GM23338 (cell line): ENCODE measurements around the gene EXTL1. TPM values are rescaled to one million over a fixed set of nuclear protein-coding genes. Genes with fewer than 3 reads are reported as not detected.

Experiments used
- ATAC-seq: fragments of 200-7000 bp; cut with Tn5 transposase; 3 replicates; pipeline ENCODE4 v1.9.1; 2020
- DNase-seq: peaks from one replicate; pipeline ENCODE4 v3.0.0-alpha.2; 2015; ENCODE audit warnings: low spot score
- H2AFZ ChIP-seq: fragments of 200-600 bp; sonication (generic); 2 replicates; pipeline ENCODE4 v1.8.0; 2016; ENCODE audit warnings: antibody characterized with exemption, mild to moderate bottlenecking, moderate library complexity
- H3F3A ChIP-seq: fragments of 200-600 bp; sonication (generic); replicated peaks from 2 replicates; pipeline ENCODE4 v1.8.0; 2017; ENCODE audit warnings: antibody characterized with exemption, mixed run types, low read depth
- H3K27ac ChIP-seq: fragments of 200-600 bp; sonication (generic); 2 replicates; pipeline ENCODE4 v1.6.1; 2016; ENCODE audit warnings: low read depth
- H3K27me3 ChIP-seq: fragments of 200-600 bp; sonication (generic); 2 replicates; pipeline ENCODE4 v1.8.0; 2016; ENCODE audit warnings: mild to moderate bottlenecking, mixed run types, moderate library complexity; ENCODE audit not compliant: insufficient read depth
- H3K36me3 ChIP-seq: fragments of 200-600 bp; sonication (generic); 2 replicates; pipeline ENCODE4 v1.8.0; 2016; ENCODE audit warnings: mild to moderate bottlenecking; ENCODE audit not compliant: insufficient read depth
- H3K4me1 ChIP-seq: fragments of 200-600 bp; sonication (generic); 2 replicates; pipeline ENCODE4 v1.8.0; 2016; ENCODE audit warnings: mild to moderate bottlenecking, moderate library complexity; ENCODE audit not compliant: insufficient read depth
- H3K4me2 ChIP-seq: fragments of 200-600 bp; sonication (generic); 2 replicates; pipeline ENCODE4 v1.7.1; 2017; ENCODE audit warnings: mixed run types
- H3K4me3 ChIP-seq: fragments of 200-600 bp; sonication (generic); 2 replicates; pipeline ENCODE4 v1.6.1; 2016; ENCODE audit warnings: mixed run types
- H3K79me2 ChIP-seq: fragments of 200-600 bp; sonication (generic); replicated peaks from 2 replicates; pipeline ENCODE4 v1.8.0; 2017; ENCODE audit warnings: mild to moderate bottlenecking; ENCODE audit not compliant: insufficient read depth
- H3K9me2 ChIP-seq: fragments of 200-600 bp; sonication (generic); 2 replicates; pipeline ENCODE4 v1.8.0; 2017; ENCODE audit not compliant: insufficient read depth
- H4K20me1 ChIP-seq: fragments of 200-600 bp; sonication (generic); replicated peaks from 2 replicates; pipeline ENCODE4 v1.8.0; 2017; ENCODE audit warnings: mild to moderate bottlenecking; ENCODE audit not compliant: insufficient read depth
- H3K27ac Mint-ChIP-seq: 2 replicates; pipeline ENCODE4 v1.8.0; 2020; ENCODE audit warnings: inconsistent platforms, mild to moderate bottlenecking, moderate library complexity, mixed read lengths
- H3K27me3 Mint-ChIP-seq: 3 replicates; pipeline ENCODE4 v1.8.0; 2022; ENCODE audit warnings: low read depth, mild to moderate bottlenecking, moderate library complexity, mixed read lengths, inconsistent platforms; ENCODE audit not compliant: insufficient read depth, poor library complexity
- H3K36me3 Mint-ChIP-seq: 3 replicates; pipeline ENCODE4 v1.8.0; 2021; ENCODE audit warnings: low read depth, mild to moderate bottlenecking, inconsistent platforms, moderate library complexity, mixed read lengths
- H3K4me1 Mint-ChIP-seq: 3 replicates; pipeline ENCODE4 v1.8.0; 2020; ENCODE audit warnings: mild to moderate bottlenecking, inconsistent platforms, mixed read lengths
- H3K4me3 Mint-ChIP-seq: 3 replicates; pipeline ENCODE4 v1.8.0; 2021; ENCODE audit warnings: moderate library complexity, mild to moderate bottlenecking, inconsistent platforms, mixed read lengths
- H3K9me3 Mint-ChIP-seq: 3 replicates; pipeline ENCODE4 v1.8.0; 2020; ENCODE audit warnings: moderate library complexity, mild to moderate bottlenecking, inconsistent platforms, mixed read lengths
- CREB1 ChIP-seq: fragments of 250-450 bp; sonication (Bioruptor Pico); IDR thresholded peaks from 2 replicates; pipeline ENCODE4 v1.5.0; 2020; ENCODE audit warnings: low read depth, mild to moderate bottlenecking, moderate library complexity
- EZH2 ChIP-seq: fragments of 200-600 bp; sonication (generic); IDR thresholded peaks from one replicate; pipeline ENCODE4 v1.8.0; 2017; ENCODE audit warnings: antibody characterized with exemption, mild to moderate bottlenecking, low read depth; ENCODE audit not compliant: unreplicated experiment
- EZH2phosphoT487 ChIP-seq: fragments of 200-600 bp; sonication (generic); IDR thresholded peaks from one replicate; pipeline ENCODE4 v1.8.1; 2018; ENCODE audit warnings: antibody characterized with exemption; ENCODE audit not compliant: unreplicated experiment
- JUNB ChIP-seq: IDR thresholded peaks from one replicate; pipeline ENCODE4 v1.6.1; 2016; ENCODE audit warnings: antibody characterized with exemption; ENCODE audit not compliant: unreplicated experiment
- NANOG ChIP-seq: IDR thresholded peaks from 2 replicates; pipeline ENCODE4 v1.6.1; 2016; ENCODE audit warnings: antibody characterized with exemption, borderline replicate concordance
- STAT1 ChIP-seq: IDR thresholded peaks from one replicate; pipeline ENCODE4 v1.6.1; 2016; ENCODE audit warnings: antibody characterized with exemption; ENCODE audit not compliant: unreplicated experiment
- ZNF114 ChIP-seq: fragments of 250-450 bp; sonication (Bioruptor Pico); IDR thresholded peaks from 2 replicates; pipeline ENCODE4 v1.5.0; 2020; ENCODE audit warnings: mild to moderate bottlenecking, moderate library complexity
- ZNF331 ChIP-seq: fragments of 250-450 bp; sonication (Bioruptor Pico); IDR thresholded peaks from 2 replicates; pipeline ENCODE4 v1.5.0; 2020; ENCODE audit warnings: low read depth, mild to moderate bottlenecking, moderate library complexity
- ZNF462 ChIP-seq: fragments of 250-450 bp; sonication (Bioruptor Pico); IDR thresholded peaks from 2 replicates; pipeline ENCODE4 v1.5.0; 2020; ENCODE audit warnings: mild to moderate bottlenecking, moderate library complexity
- polyA plus RNA-seq: library from polyadenylated mRNA; unstranded; fragments of >200 nt; fragmentation: Nextera tagmentation; extraction: Ambion mirVana; gene quantifications from 2 replicates; pipeline ENCODE4 v1.2.1, GENCODE V29; 2016
- total RNA-seq: library from RNA; depleted of rRNA; stranded (reverse); fragments of >200 nt; shearing (Covaris generic); gene quantifications from 2 replicates; pipeline ENCODE4 v1.2.3, GENCODE V29; 2014
- TF ChIP-seq, protein P1 (sequence below): IDR thresholded peaks from 2 replicates; pipeline ENCODE4 v1.6.1; 2016; ENCODE audit warnings: antibody characterized with exemption
- TF ChIP-seq, protein P2 (sequence below), 2 experiments: fragments of 200-600 bp in 1 of 2; sonication (generic) in 1 of 2; conservative IDR thresholded peaks; 2 replicates each; pipeline versions ENCODE4 v1.5.1 to v1.6.1; 2016 to 2017; ENCODE audit warnings: antibody characterized with exemption in 2 of 2, low read depth in 2 of 2, mild to moderate bottlenecking in 2 of 2, moderate library complexity in 1 of 2
- TF ChIP-seq, protein P3 (sequence below): IDR thresholded peaks from one replicate; pipeline ENCODE4 v1.6.1; 2018; ENCODE audit warnings: antibody characterized with exemption; ENCODE audit not compliant: unreplicated experiment

EXTL1 gene
- total and polyA plus RNA-seq, 2 experiments from 2014 or later, result 0.37 to 1.2 TPM

- TF ChIP-seq ZNF462, result no peak
- no peak for TF ChIP-seq ZNF331 (CRISPR knock-in tag)
- no peak for TF ChIP-seq EZH2
- no peak for TF ChIP-seq STAT1
- TF ChIP-seq NANOG, result no peak
- no peak for TF ChIP-seq ZNF114 (CRISPR knock-in tag)
- TF ChIP-seq EZH2phosphoT487, result no peak
These were observed 3.5 kb downstream of the EXTL1 start (continued) for GRCh38 chr1:26025060-26025459.

GRCh38 chr1:26025517-26025916 is 3.9 kb downstream of the EXTL1 start:
- Mint-ChIP-seq H3K4me1 (peaks cover 11% of the 10 kb centered on the region), H3K4me3 (no peak overlapping the region), H3K27me3 (peaks cover 2% of the 10 kb centered on the region), H3K9me3 (no peaks in the 10 kb centered on the region), H3K36me3 (no peaks in the 10 kb centered on the region), H3K27ac (no peak overlapping the region)
- H3F3A ChIP-seq, result no peaks in the 10 kb centered on the region
- no peaks in the 10 kb centered on the region for H4K20me1 ChIP-seq
- H2AFZ ChIP-seq, result no peak overlapping the region
- no peaks in the 10 kb centered on the region for H3K79me2 ChIP-seq
- H3K4me2 ChIP-seq, result no peak overlapping the region
- H3K36me3 ChIP-seq, result no peaks in the 10 kb centered on the region
- H3K4me1 ChIP-seq, result peaks cover 3% of the 10 kb centered on the region; the same call in 1 of the 2 replicates
- ATAC-seq, result no peak
- DNase-seq, result no peak
- H3K4me3 ChIP-seq, result no peak overlapping the region
- no peaks in the 10 kb centered on the region for H3K9me2 ChIP-seq
- H3K27me3 ChIP-seq, result no peaks in the 10 kb centered on the region
- no peak overlapping the region for H3K27ac ChIP-seq
- TF ChIP-seq ZNF331 (CRISPR knock-in tag) (no peak), NANOG (no peak), JUNB (no peak), EZH2 (no peak), STAT1 (no peak), CREB1 (no peak), EZH2phosphoT487 (no peak)
- TF ChIP-seq, protein P1, sequence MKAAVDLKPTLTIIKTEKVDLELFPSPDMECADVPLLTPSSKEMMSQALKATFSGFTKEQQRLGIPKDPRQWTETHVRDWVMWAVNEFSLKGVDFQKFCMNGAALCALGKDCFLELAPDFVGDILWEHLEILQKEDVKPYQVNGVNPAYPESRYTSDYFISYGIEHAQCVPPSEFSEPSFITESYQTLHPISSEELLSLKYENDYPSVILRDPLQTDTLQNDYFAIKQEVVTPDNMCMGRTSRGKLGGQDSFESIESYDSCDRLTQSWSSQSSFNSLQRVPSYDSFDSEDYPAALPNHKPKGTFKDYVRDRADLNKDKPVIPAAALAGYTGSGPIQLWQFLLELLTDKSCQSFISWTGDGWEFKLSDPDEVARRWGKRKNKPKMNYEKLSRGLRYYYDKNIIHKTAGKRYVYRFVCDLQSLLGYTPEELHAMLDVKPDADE, result no peak
- TF ChIP-seq, protein P2, sequence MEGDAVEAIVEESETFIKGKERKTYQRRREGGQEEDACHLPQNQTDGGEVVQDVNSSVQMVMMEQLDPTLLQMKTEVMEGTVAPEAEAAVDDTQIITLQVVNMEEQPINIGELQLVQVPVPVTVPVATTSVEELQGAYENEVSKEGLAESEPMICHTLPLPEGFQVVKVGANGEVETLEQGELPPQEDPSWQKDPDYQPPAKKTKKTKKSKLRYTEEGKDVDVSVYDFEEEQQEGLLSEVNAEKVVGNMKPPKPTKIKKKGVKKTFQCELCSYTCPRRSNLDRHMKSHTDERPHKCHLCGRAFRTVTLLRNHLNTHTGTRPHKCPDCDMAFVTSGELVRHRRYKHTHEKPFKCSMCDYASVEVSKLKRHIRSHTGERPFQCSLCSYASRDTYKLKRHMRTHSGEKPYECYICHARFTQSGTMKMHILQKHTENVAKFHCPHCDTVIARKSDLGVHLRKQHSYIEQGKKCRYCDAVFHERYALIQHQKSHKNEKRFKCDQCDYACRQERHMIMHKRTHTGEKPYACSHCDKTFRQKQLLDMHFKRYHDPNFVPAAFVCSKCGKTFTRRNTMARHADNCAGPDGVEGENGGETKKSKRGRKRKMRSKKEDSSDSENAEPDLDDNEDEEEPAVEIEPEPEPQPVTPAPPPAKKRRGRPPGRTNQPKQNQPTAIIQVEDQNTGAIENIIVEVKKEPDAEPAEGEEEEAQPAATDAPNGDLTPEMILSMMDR (conservative IDR thresholded peaks at IDR 0.05; ENCODE audit: low read depth in 2 of 2), result no peak
- TF ChIP-seq, protein P3, sequence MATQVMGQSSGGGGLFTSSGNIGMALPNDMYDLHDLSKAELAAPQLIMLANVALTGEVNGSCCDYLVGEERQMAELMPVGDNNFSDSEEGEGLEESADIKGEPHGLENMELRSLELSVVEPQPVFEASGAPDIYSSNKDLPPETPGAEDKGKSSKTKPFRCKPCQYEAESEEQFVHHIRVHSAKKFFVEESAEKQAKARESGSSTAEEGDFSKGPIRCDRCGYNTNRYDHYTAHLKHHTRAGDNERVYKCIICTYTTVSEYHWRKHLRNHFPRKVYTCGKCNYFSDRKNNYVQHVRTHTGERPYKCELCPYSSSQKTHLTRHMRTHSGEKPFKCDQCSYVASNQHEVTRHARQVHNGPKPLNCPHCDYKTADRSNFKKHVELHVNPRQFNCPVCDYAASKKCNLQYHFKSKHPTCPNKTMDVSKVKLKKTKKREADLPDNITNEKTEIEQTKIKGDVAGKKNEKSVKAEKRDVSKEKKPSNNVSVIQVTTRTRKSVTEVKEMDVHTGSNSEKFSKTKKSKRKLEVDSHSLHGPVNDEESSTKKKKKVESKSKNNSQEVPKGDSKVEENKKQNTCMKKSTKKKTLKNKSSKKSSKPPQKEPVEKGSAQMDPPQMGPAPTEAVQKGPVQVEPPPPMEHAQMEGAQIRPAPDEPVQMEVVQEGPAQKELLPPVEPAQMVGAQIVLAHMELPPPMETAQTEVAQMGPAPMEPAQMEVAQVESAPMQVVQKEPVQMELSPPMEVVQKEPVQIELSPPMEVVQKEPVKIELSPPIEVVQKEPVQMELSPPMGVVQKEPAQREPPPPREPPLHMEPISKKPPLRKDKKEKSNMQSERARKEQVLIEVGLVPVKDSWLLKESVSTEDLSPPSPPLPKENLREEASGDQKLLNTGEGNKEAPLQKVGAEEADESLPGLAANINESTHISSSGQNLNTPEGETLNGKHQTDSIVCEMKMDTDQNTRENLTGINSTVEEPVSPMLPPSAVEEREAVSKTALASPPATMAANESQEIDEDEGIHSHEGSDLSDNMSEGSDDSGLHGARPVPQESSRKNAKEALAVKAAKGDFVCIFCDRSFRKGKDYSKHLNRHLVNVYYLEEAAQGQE, result no peak
